ENCODE data around the gene BDKRB2.

DNA sequence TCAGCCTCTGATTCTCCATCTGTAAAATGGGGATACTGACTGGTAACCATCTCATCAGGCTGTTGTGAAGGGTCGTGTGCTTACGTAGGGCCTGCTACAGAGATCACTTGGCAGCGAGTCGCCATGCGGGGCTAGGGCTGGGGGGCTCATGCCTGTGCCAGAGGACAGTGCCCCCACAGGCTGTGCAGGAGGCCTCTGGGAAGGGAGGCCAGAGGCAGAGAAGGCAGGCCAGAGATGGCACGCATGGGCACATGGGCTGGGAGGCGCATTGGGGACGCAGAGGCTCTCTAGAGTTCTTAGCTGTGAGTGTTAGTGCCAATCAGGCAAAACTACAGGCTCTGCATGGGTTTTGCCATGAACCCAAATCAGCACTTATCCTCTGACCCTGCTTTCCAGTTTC, 3.5 kb upstream of the BDKRB2 start:
- TF ChIP-seq, protein P1, sequence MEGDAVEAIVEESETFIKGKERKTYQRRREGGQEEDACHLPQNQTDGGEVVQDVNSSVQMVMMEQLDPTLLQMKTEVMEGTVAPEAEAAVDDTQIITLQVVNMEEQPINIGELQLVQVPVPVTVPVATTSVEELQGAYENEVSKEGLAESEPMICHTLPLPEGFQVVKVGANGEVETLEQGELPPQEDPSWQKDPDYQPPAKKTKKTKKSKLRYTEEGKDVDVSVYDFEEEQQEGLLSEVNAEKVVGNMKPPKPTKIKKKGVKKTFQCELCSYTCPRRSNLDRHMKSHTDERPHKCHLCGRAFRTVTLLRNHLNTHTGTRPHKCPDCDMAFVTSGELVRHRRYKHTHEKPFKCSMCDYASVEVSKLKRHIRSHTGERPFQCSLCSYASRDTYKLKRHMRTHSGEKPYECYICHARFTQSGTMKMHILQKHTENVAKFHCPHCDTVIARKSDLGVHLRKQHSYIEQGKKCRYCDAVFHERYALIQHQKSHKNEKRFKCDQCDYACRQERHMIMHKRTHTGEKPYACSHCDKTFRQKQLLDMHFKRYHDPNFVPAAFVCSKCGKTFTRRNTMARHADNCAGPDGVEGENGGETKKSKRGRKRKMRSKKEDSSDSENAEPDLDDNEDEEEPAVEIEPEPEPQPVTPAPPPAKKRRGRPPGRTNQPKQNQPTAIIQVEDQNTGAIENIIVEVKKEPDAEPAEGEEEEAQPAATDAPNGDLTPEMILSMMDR (IDR thresholded peaks at IDR 0.05; ENCODE audit: low read length), result no peak
- TF ChIP-seq EZH2phosphoT487 (IDR thresholded peaks at IDR 0.05; ENCODE audit: low read length) (no peak), EZH2 (optimal IDR thresholded peaks at IDR 0.05; ENCODE audit: low read depth, low read length) (no peak)
